IMR-90 (cell line): ENCODE data around the gene EHBP1L1. TPM values are rescaled to one million over a fixed set of nuclear protein-coding genes. Genes with fewer than 3 reads are reported as not detected.

Source experiments
- ATAC-seq: fragments of 200-7000 bp; cut with Tn5 transposase; 2 replicates; pipeline ENCODE4 v1.9.1; 2020; ENCODE audit warnings: low read depth, mild to moderate bottlenecking, moderate library complexity
- BruUV-seq: library from RNA; stranded (reverse); fragments of 400-500 nt; replicated peaks from 2 replicates; lab custom pipeline; 2021; lab: Mats Ljungman, UMichigan
- CTCF ChIA-PET: fragments of 300-600 bp; formaldehyde crosslinking; extraction: SDS; loops from one replicate; lab custom pipeline; 2021; ENCODE audit warnings: antibody characterized with exemption; lab: Yijun Ruan, JAX
- POLR2A ChIA-PET: fragments of 300-600 bp; sonication (Branson Sonifier 250); formaldehyde crosslinking; loops from one replicate; lab custom pipeline; 2022; ENCODE audit warnings: antibody characterized with exemption; ENCODE audit not compliant: unreplicated experiment; lab: Charles Lee
- DNase-seq: peaks from one replicate; pipeline ENCODE4 v3.0.0; 2013
- H2AFZ ChIP-seq: replicated peaks from 2 replicates; pipeline ENCODE3; 2013; ENCODE audit warnings: low read length, mild to moderate bottlenecking; ENCODE audit not compliant: poor library complexity
- H2AK5ac ChIP-seq: 2 replicates; pipeline ENCODE4 v1.6.1; 2013; ENCODE audit warnings: low read depth, low read length, inconsistent platforms
- H2AK9ac ChIP-seq: replicated peaks from 2 replicates; pipeline ENCODE3; 2013; ENCODE audit warnings: mild to moderate bottlenecking, low read depth, low read length, moderate library complexity; ENCODE audit not compliant: poor library complexity
- H2BK120ac ChIP-seq: 2 replicates; pipeline ENCODE4 v1.6.1; 2013; ENCODE audit warnings: low read depth, low read length, inconsistent platforms
- H2BK15ac ChIP-seq: 3 replicates; pipeline ENCODE4 v1.6.1; 2013; ENCODE audit warnings: low read depth, low read length, inconsistent platforms
- H2BK20ac ChIP-seq: 2 replicates; pipeline ENCODE4 v1.6.1; 2013; ENCODE audit warnings: low read depth, mild to moderate bottlenecking, inconsistent platforms, low read length, moderate library complexity
- H2BK5ac ChIP-seq: 2 replicates; pipeline ENCODE4 v1.6.1; 2013; ENCODE audit warnings: mild to moderate bottlenecking, low read depth, low read length, inconsistent platforms; ENCODE audit not compliant: poor library complexity, severe bottlenecking
- H3K14ac ChIP-seq: replicated peaks from 2 replicates; pipeline ENCODE4 v1.6.1; 2013; ENCODE audit warnings: low read depth, low read length, inconsistent platforms
- H3K18ac ChIP-seq: 2 replicates; pipeline ENCODE4 v1.6.1; 2013; ENCODE audit warnings: low read depth, low read length, control low read depth
- H3K23ac ChIP-seq: 2 replicates; pipeline ENCODE4 v1.6.1; 2013; ENCODE audit warnings: low read depth, low read length, inconsistent platforms
- H3K27ac ChIP-seq: 2 replicates; pipeline ENCODE4 v1.5.1; 2013; ENCODE audit warnings: mild to moderate bottlenecking, control low read depth, low read length; ENCODE audit not compliant: insufficient read depth
- H3K27me3 ChIP-seq: 2 replicates; pipeline ENCODE4 v1.6.1; 2013; ENCODE audit warnings: low read length; ENCODE audit not compliant: control insufficient read depth, insufficient read depth
- H3K36me3 ChIP-seq: 2 replicates; pipeline ENCODE4 v1.6.1; 2013; ENCODE audit warnings: low read length, mixed read lengths; ENCODE audit not compliant: control insufficient read depth, insufficient read depth
- H3K4ac ChIP-seq: 2 replicates; pipeline ENCODE4 v1.6.1; 2013; ENCODE audit warnings: low read depth, low read length, inconsistent platforms
- H3K4me1 ChIP-seq: 2 replicates; pipeline ENCODE4 v1.6.1; 2013; ENCODE audit warnings: low read length, mixed read lengths; ENCODE audit not compliant: control insufficient read depth, insufficient read depth
- H3K4me2 ChIP-seq: 2 replicates; pipeline ENCODE4 v1.6.1; 2013; ENCODE audit warnings: low read depth, mild to moderate bottlenecking, control low read depth, low read length, moderate library complexity
- H3K4me3 ChIP-seq: 2 replicates; pipeline ENCODE4 v1.5.1; 2013; ENCODE audit warnings: low read depth, mild to moderate bottlenecking, control low read depth, low read length, moderate library complexity; ENCODE audit not compliant: insufficient read depth
- H3K56ac ChIP-seq: 2 replicates; pipeline ENCODE4 v1.6.1; 2013; ENCODE audit warnings: low read length, inconsistent platforms; ENCODE audit not compliant: insufficient read depth; ENCODE audit errors: extremely low read depth
- H3K79me1 ChIP-seq, 2 experiments: 2 replicates each; pipeline ENCODE4 v1.6.1; 2013; ENCODE audit warnings: low read length in 2 of 2, inconsistent platforms in 1 of 2, low read depth in 1 of 2
- H3K9ac ChIP-seq: 2 replicates; pipeline ENCODE4 v1.6.1; 2013; ENCODE audit warnings: low read depth, low read length, control low read depth
- H3K9me1 ChIP-seq: 2 replicates; pipeline ENCODE4 v1.6.1; 2013; ENCODE audit warnings: low read length, inconsistent platforms; ENCODE audit not compliant: insufficient read depth
- H3K9me3 ChIP-seq: 2 replicates; pipeline ENCODE4 v1.6.1; 2013; ENCODE audit warnings: low read length; ENCODE audit not compliant: control insufficient read depth, insufficient read depth
- H4K20me1 ChIP-seq: 2 replicates; pipeline ENCODE4 v1.6.1; 2013; ENCODE audit warnings: low read length, inconsistent platforms; ENCODE audit not compliant: insufficient read depth
- H4K5ac ChIP-seq: 2 replicates; pipeline ENCODE4 v1.6.1; 2013; ENCODE audit warnings: mild to moderate bottlenecking, low read depth, low read length, control low read depth
- H4K8ac ChIP-seq, 2 experiments: 2 replicates each; pipeline ENCODE4 v1.6.1; 2013; ENCODE audit warnings: low read depth in 2 of 2, low read length in 2 of 2, control low read depth in 1 of 2, inconsistent platforms in 1 of 2
- H4K91ac ChIP-seq: 2 replicates; pipeline ENCODE4 v1.6.1; 2013; ENCODE audit warnings: low read depth, low read length, inconsistent platforms; ENCODE audit not compliant: insufficient read depth
- CTCF ChIP-seq: conservative IDR thresholded peaks from 2 replicates; pipeline ENCODE4 v1.5.1; 2012; ENCODE audit warnings: mild to moderate bottlenecking, low read depth, low read length, improper control_type of control experiment
- ELK1 ChIP-seq: fragments of 150-350 bp; IDR thresholded peaks from 2 replicates; pipeline ENCODE4 v1.6.1; 2016; ENCODE audit warnings: low read depth, mild to moderate bottlenecking, low read length, moderate library complexity, borderline replicate concordance
- FOS ChIP-seq: fragments of 150-350 bp; IDR thresholded peaks from 2 replicates; pipeline ENCODE4 v1.6.1; 2016; ENCODE audit warnings: low read depth, low read length
- MXI1 ChIP-seq: IDR thresholded peaks from 2 replicates; pipeline ENCODE4 v1.6.1; 2012; ENCODE audit warnings: low read depth, mild to moderate bottlenecking, low read length, moderate library complexity, borderline replicate concordance
- POLR2A ChIP-seq: IDR thresholded peaks from 2 replicates; pipeline ENCODE4 v1.6.1; 2012; ENCODE audit warnings: mild to moderate bottlenecking, low read depth, low read length
- RAD21 ChIP-seq: IDR thresholded peaks from 2 replicates; pipeline ENCODE4 v1.6.1; 2012; ENCODE audit warnings: low read length, improper control_type of control experiment
- RCOR1 ChIP-seq: IDR thresholded peaks from 2 replicates; pipeline ENCODE4 v1.6.1; 2012; ENCODE audit warnings: mild to moderate bottlenecking, low read length, improper control_type of control experiment; ENCODE audit not compliant: insufficient replicate concordance
- USF2 ChIP-seq: fragments of 150-350 bp; IDR thresholded peaks from 2 replicates; pipeline ENCODE4 v1.6.1; 2017; ENCODE audit warnings: mild to moderate bottlenecking, antibody characterized with exemption, low read length, low read depth
- WGBS, 2 experiments: methylation state at CpG; one replicate each; pipeline versions ENCODE4 v1.1.5 to v1.1.7; 2013; ENCODE audit warnings: missing lambda C conversion rate in 2 of 2; ENCODE audit not compliant: insufficient read length in 1 of 2; ENCODE audit errors: extremely low coverage in 2 of 2; 5-methylcytosine and 5-hydroxymethylcytosine counted together
- dilution Hi-C: fragments of 300-500 bp; cut with HindIII; formaldehyde crosslinking; loops from one replicate; pipeline ENCODE4 v1.14.3; 2018; ENCODE audit warnings: low sequenced_read_pairs; ENCODE audit not compliant: unreplicated experiment
- in situ Hi-C: fragments of 300-500 bp; cut with MboI; formaldehyde crosslinking; loops from 3 replicates; pipeline ENCODE4 v1.14.3; 2019; ENCODE audit warnings: low sequenced_read_pairs, inconsistent platforms, mixed read lengths
- intact Hi-C: fragments of 100-400 bp; cut with micrococcal nuclease; formaldehyde crosslinking; loops from 2 replicates; pipeline ENCODE4 v1.10.0; 2022
- polyA plus RNA-seq, 3 experiments: library from polyadenylated mRNA; depleted of rRNA; stranded (reverse); fragments of >200 nt; gene quantifications; 2 replicates each; pipeline ENCODE4 v1.2.3, GENCODE V29; 2012; ENCODE audit warnings: low replicate concordance in 1 of 3
- total RNA-seq: library from RNA; depleted of rRNA; stranded (reverse); fragments of >200 nt; gene quantifications from 2 replicates; pipeline ENCODE4 v1.2.3, GENCODE V29; 2012

Gene EHBP1L1
- total and polyA plus RNA-seq, 2 of the 4 experiments (the other 2 are of a cell fraction) = 10.0 to 27.4 TPM

GRCh38 chr11:65607614-65608426, 32.0 kb downstream of the EHBP1L1 start:
- Histone ChIP-seq H3K9me1 (0 out of 2 replicates have a peak, but pooled peaks cover 9% of the 10 kb centered on the region), H2BK120ac (no peak overlapping the region), H3K27ac (no peak overlapping the region), H3K79me1 (peaks cover 13 to 66% of the 10 kb centered on the region in 2 experiments), H3K14ac (no peak overlapping the region), H4K20me1 (peaks cover 41% of the 10 kb centered on the region), H3K9me3 (no peaks in the 10 kb centered on the region), H2BK20ac (no peak overlapping the region), H2AK9ac (peak overlapping the region; percentile 73), H2AK5ac (no peak overlapping the region), H3K23ac (no peak overlapping the region), H3K36me3 (peaks cover 41% of the 10 kb centered on the region), H3K9ac (no peak overlapping the region), H4K5ac (no peak overlapping the region), H3K56ac (no peak overlapping the region), H2BK15ac (no peak overlapping the region), H4K8ac (no peak overlapping the region), H3K27me3 (no peaks in the 10 kb centered on the region), H2BK5ac (no peak overlapping the region), H2AFZ (peak overlapping the region; percentile 61), H3K4ac (no peak overlapping the region), H3K18ac (no peak overlapping the region), H4K91ac (no peak overlapping the region), H3K4me2 (peak overlapping the region; percentile 74), H3K4me3 (no peak overlapping the region), H3K4me1 (peaks cover 16% of the 10 kb centered on the region)
- BruUV-seq = no TSS peak
- 77% methylated on average over 10 of the region's 37 CpGs; no CpG with 5 or more reads in 1 of the 2 experiments for WGBS, 2 experiments
- TF ChIP-seq POLR2A (no peak), FOS (no peak), RAD21 (no peak), RCOR1 (no peak), MXI1 (no peak), ELK1 (no peak), USF2 (no peak), CTCF (no peak)
- CTCF ChIA-PET = interaction anchor here (1.0 kb wide), 1 partner anchor 14 kb away, joined by 3 read pairs; no protein-coding TSS in a partner anchor
- ATAC-seq (no peak), DNase-seq (no peak)
- intact Hi-C loops = loop anchor here (5.0 kb wide), 1 partner anchor 36 kb away; the partner anchor contains the start of genes FAM89B and ZNRD2
- POLR2A ChIA-PET = interaction anchor here (0.5 to 0.6 kb wide), 2 partner anchors 107 to 290 kb away, joined by 3 to 10 read pairs; no protein-coding TSS in a partner anchor
- in situ Hi-C loops = no loop called here
- dilution Hi-C loops = no loop called here
